Hepatocyte (in vitro differentiated cells): ENCODE data around the gene CORO7.

Experiments
- EZH2 ChIP-seq: fragments of 200-600 bp; sonication (generic); IDR thresholded peaks from 2 replicates; pipeline ENCODE4 v1.6.1; 2016; ENCODE audit warnings: antibody characterized with exemption, mild to moderate bottlenecking, borderline replicate concordance
- TF ChIP-seq, protein P1 (sequence below): fragments of 200-600 bp; sonication (generic); IDR thresholded peaks from 2 replicates; pipeline ENCODE4 v1.5.1; 2016; ENCODE audit warnings: antibody characterized with exemption, mild to moderate bottlenecking; ENCODE audit not compliant: poor library complexity

DNA sequence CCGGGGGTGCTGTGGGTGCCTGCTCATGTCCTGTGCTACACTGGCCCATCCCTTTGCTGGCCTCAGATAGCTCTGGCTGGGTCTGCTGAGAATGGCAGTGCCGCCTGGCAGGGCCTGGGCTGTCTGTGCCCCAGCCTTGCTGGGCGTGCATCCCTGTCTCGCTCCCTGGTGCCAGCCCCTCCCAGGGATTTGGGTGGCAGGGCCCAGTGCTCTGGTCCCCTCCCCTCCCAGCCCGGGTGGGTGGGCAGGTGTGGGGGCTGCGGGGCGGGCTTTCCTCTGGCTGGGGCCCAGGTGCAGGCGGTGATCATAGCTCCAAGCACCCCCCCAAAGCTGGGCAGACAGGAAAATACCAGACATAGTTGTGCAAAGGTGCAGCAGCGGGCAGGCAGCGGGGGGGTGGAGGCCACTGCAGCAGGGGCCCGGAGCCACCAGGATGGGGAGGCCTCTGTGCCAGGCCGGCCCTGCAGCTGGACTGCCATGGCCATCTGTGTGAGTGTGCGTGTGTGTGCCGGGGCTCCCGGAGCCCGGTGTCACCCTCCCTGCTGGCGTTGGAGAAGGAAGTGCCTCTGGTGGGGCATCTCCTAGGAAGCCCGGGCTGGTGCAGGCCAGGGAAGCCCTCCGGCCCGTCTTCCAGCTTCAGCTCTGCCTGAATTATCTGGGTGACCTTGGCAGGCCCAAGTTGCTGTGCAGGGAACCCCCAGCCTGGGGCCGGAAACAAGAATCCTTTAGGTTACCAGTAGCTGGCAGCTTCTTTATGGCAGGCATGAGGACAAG, 93.1 kb downstream of the CORO7 start:
- TF ChIP-seq EZH2, result no peak
- TF ChIP-seq, protein P1, sequence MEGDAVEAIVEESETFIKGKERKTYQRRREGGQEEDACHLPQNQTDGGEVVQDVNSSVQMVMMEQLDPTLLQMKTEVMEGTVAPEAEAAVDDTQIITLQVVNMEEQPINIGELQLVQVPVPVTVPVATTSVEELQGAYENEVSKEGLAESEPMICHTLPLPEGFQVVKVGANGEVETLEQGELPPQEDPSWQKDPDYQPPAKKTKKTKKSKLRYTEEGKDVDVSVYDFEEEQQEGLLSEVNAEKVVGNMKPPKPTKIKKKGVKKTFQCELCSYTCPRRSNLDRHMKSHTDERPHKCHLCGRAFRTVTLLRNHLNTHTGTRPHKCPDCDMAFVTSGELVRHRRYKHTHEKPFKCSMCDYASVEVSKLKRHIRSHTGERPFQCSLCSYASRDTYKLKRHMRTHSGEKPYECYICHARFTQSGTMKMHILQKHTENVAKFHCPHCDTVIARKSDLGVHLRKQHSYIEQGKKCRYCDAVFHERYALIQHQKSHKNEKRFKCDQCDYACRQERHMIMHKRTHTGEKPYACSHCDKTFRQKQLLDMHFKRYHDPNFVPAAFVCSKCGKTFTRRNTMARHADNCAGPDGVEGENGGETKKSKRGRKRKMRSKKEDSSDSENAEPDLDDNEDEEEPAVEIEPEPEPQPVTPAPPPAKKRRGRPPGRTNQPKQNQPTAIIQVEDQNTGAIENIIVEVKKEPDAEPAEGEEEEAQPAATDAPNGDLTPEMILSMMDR, result no peak
